T-helper 17 cell (primary cell): Measurements from ENCODE around the gene FIG4. TPM values are rescaled to one million over a fixed set of nuclear protein-coding genes. Genes with fewer than 3 reads are reported as not detected.
"Not testable (repeated sequence)": the region's sequence is repeated elsewhere in the genome, so short reads cannot be mapped to it uniquely, and the experiment has no call there.

Source experiments
- ATAC-seq: fragments of 150-1000 bp; cut with Tn5 transposase; 2 replicates; pipeline ENCODE4 v1.10.0; 2021; ENCODE audit warnings: mild to moderate bottlenecking, moderate library complexity
- DNase-seq, 3 donors: peaks; one replicate each; pipeline versions ENCODE4 v3.0.0 to v3.0.0-alpha.2; 2020 to 2021
- H3K9me3 ChIP-seq: one replicate; pipeline ENCODE4 v1.7.0; 2013; ENCODE audit warnings: low read length, mild to moderate bottlenecking; ENCODE audit not compliant: control insufficient read depth, poor library complexity, severe bottlenecking
- H3K27ac Mint-ChIP-seq: one replicate; pipeline ENCODE4 v1.8.0; 2022; ENCODE audit warnings: mild to moderate bottlenecking, moderate library complexity, mixed read lengths
- H3K27me3 Mint-ChIP-seq: one replicate; pipeline ENCODE4 v1.8.0; 2022; ENCODE audit warnings: mixed read lengths
- H3K36me3 Mint-ChIP-seq: one replicate; pipeline ENCODE4 v1.8.0; 2022; ENCODE audit warnings: low read depth, mixed read lengths
- H3K4me1 Mint-ChIP-seq: one replicate; pipeline ENCODE4 v1.8.0; 2022; ENCODE audit warnings: mild to moderate bottlenecking, mixed read lengths
- H3K4me3 Mint-ChIP-seq: one replicate; pipeline ENCODE4 v1.8.0; 2022; ENCODE audit warnings: mild to moderate bottlenecking, moderate library complexity, mixed read lengths
- total RNA-seq, 4 donors: library from RNA in 2 of 4; stranded (reverse) in 2 of 4; gene quantifications; one replicate each; pipeline ENCODE4 v1.2.3 and lab custom pipeline; 2022 to 2026

FIG4 gene
- total RNA-seq, 2 donors from 2014 or later: 7.5 to 7.7 TPM

GRCh38 chr6:109771939-109772755 is 81.1 kb downstream of the FIG4 start:
- H3K27ac Mint-ChIP-seq, H3K4me3 Mint-ChIP-seq, H3K4me1 Mint-ChIP-seq, H3K9me3 ChIP-seq, H3K27me3 Mint-ChIP-seq, ATAC-seq, DNase-seq: not testable (repeated sequence)
- peaks cover 17% of the 10 kb centered on the region for H3K36me3 Mint-ChIP-seq

- peaks cover 17% of the 10 kb centered on the region for H3K36me3 Mint-ChIP-seq
- H3K27ac Mint-ChIP-seq: no peak overlapping the region
- H3K4me3 Mint-ChIP-seq: no peak overlapping the region
- no peaks in the 10 kb centered on the region for H3K27me3 Mint-ChIP-seq
- ATAC-seq (no peak), DNase-seq (no peak)
- peaks cover 4% of the 10 kb centered on the region for H3K4me1 Mint-ChIP-seq
- no peaks in the 10 kb centered on the region for H3K9me3 ChIP-seq
Measured at GRCh38 chr6:109772883-109773431, 81.9 kb downstream of the FIG4 start.

GRCh38 chr6:109781001-109781400 is 89.9 kb downstream of the FIG4 start:
- Mint-ChIP-seq H3K27ac (no peak overlapping the region), H3K4me3 (no peak overlapping the region), H3K27me3 (no peaks in the 10 kb centered on the region), H3K36me3 (peaks cover 5% of the 10 kb centered on the region), H3K4me1 (peaks cover 2% of the 10 kb centered on the region)
- no peaks in the 10 kb centered on the region for H3K9me3 ChIP-seq
- DNase-seq (no peak), ATAC-seq (no peak)

GRCh38 chr6:109782491-109782999 is 91.4 kb downstream of the FIG4 start:
- Mint-ChIP-seq H3K27me3 (no peaks in the 10 kb centered on the region), H3K27ac (no peak overlapping the region), H3K36me3 (peaks cover 4% of the 10 kb centered on the region), H3K4me1 (peaks cover 2% of the 10 kb centered on the region), H3K4me3 (no peak overlapping the region)
- H3K9me3 ChIP-seq: no peaks in the 10 kb centered on the region
- DNase-seq (no peak), ATAC-seq (no peak)

- no peak overlapping the region for H3K4me3 Mint-ChIP-seq
- DNase-seq: no peak
- H3K4me1 Mint-ChIP-seq: peaks cover 2% of the 10 kb centered on the region
- no peaks in the 10 kb centered on the region for H3K9me3 ChIP-seq
- peaks cover 8% of the 10 kb centered on the region for H3K36me3 Mint-ChIP-seq
- no peak overlapping the region for H3K27ac Mint-ChIP-seq
- H3K27me3 Mint-ChIP-seq: no peaks in the 10 kb centered on the region
- no peak for ATAC-seq
Measured at GRCh38 chr6:109783250-109783986, 92.3 kb downstream of the FIG4 start.

- Mint-ChIP-seq H3K4me1 (peaks cover 2% of the 10 kb centered on the region), H3K36me3 (peaks cover 8% of the 10 kb centered on the region), H3K4me3 (no peak overlapping the region), H3K27me3 (no peaks in the 10 kb centered on the region), H3K27ac (no peak overlapping the region)
- ATAC-seq (no peak), DNase-seq (no peak)
- H3K9me3 ChIP-seq: no peaks in the 10 kb centered on the region
Measured at GRCh38 chr6:109787312-109787711, 96.2 kb downstream of the FIG4 start.

GRCh38 chr6:109788687-109789086 is 97.6 kb downstream of the FIG4 start:
- ATAC-seq (no peak), DNase-seq (no peak)
- Mint-ChIP-seq H3K27ac (no peak overlapping the region), H3K4me3 (no peak overlapping the region), H3K27me3 (no peaks in the 10 kb centered on the region), H3K36me3 (peaks cover 8% of the 10 kb centered on the region), H3K4me1 (no peaks in the 10 kb centered on the region)
- H3K9me3 ChIP-seq: no peaks in the 10 kb centered on the region

- DNase-seq: no peak
- no peaks in the 10 kb centered on the region for H3K4me1 Mint-ChIP-seq
- peaks cover 6% of the 10 kb centered on the region for H3K36me3 Mint-ChIP-seq
- no peaks in the 10 kb centered on the region for H3K9me3 ChIP-seq
- no peak overlapping the region for H3K4me3 Mint-ChIP-seq
- ATAC-seq: no peak
- no peaks in the 10 kb centered on the region for H3K27me3 Mint-ChIP-seq
- H3K27ac Mint-ChIP-seq: no peak overlapping the region
Measured at GRCh38 chr6:109790131-109790530, 99.0 kb downstream of the FIG4 start.

GRCh38 chr6:109791301-109791700 is 100.2 kb downstream of the FIG4 start:
- H3K9me3 ChIP-seq: no peaks in the 10 kb centered on the region
- H3K27ac Mint-ChIP-seq: no peak overlapping the region
- H3K36me3 Mint-ChIP-seq: peaks cover 6% of the 10 kb centered on the region

GRCh38 chr6:109793021-109793420 is 101.9 kb downstream of the FIG4 start:
- H3K27me3 Mint-ChIP-seq: no peaks in the 10 kb centered on the region
- H3K4me1 Mint-ChIP-seq: no peaks in the 10 kb centered on the region
- DNase-seq (no peak), ATAC-seq (no peak)
- H3K27ac Mint-ChIP-seq: no peak overlapping the region
- H3K4me3 Mint-ChIP-seq: no peak overlapping the region
- peaks cover 6% of the 10 kb centered on the region for H3K36me3 Mint-ChIP-seq
- no peaks in the 10 kb centered on the region for H3K9me3 ChIP-seq

More at GRCh38 chr6:109791301-109791700, 100.2 kb downstream of the FIG4 start:
- H3K4me1 Mint-ChIP-seq: no peaks in the 10 kb centered on the region
- no peak for DNase-seq
- no peak for ATAC-seq
- H3K27me3 Mint-ChIP-seq: no peaks in the 10 kb centered on the region
- no peak overlapping the region for H3K4me3 Mint-ChIP-seq

- Mint-ChIP-seq H3K27me3 (no peaks in the 10 kb centered on the region), H3K4me1 (no peaks in the 10 kb centered on the region), H3K36me3 (peaks cover 2% of the 10 kb centered on the region), H3K4me3 (no peak overlapping the region), H3K27ac (no peak overlapping the region)
- no peaks in the 10 kb centered on the region for H3K9me3 ChIP-seq
- no peak for ATAC-seq
- no peak for DNase-seq
Measured at GRCh38 chr6:109793792-109794191, 102.7 kb downstream of the FIG4 start.

GRCh38 chr6:109794201-109794923 is 103.3 kb downstream of the FIG4 start:
- Mint-ChIP-seq H3K27ac (no peak overlapping the region), H3K27me3 (no peaks in the 10 kb centered on the region)
- no peak for ATAC-seq

More at GRCh38 chr6:109794201-109794923, 103.3 kb downstream of the FIG4 start:
- no peak overlapping the region for H3K4me3 Mint-ChIP-seq
- no peak for DNase-seq
- H3K4me1 Mint-ChIP-seq: no peaks in the 10 kb centered on the region
- peaks cover 2% of the 10 kb centered on the region for H3K36me3 Mint-ChIP-seq
- H3K9me3 ChIP-seq: no peaks in the 10 kb centered on the region
